RWPE1 (cell line): ENCODE measurements around the gene RPS19BP1.

Source experiments
- CTCF ChIA-PET: fragments of 350-600 bp; sonication (Branson Sonifier 250); formaldehyde crosslinking; extraction: SDS; loops from one replicate; lab custom pipeline; 2021; lab: Yijun Ruan, JAX
- POLR2A ChIA-PET: fragments of 400-600 bp; formaldehyde crosslinking; extraction: SDS; loops from one replicate; lab custom pipeline; 2020; ENCODE audit warnings: antibody characterized with exemption; ENCODE audit not compliant: low non-redundant PET; lab: Yijun Ruan, JAX
- DNase-seq: peaks from one replicate; pipeline ENCODE4 v3.0.0; 2012; ENCODE audit warnings: low spot score
- H3K27ac ChIP-seq: fragments of 450-650 bp; 2 replicates; pipeline ENCODE4 v1.5.1; 2017
- CTCF ChIP-seq: fragments of 450-650 bp; conservative IDR thresholded peaks from 2 replicates; pipeline ENCODE4 v1.5.1; 2017; ENCODE audit warnings: low read depth, mild to moderate bottlenecking

The RPS19BP1 gene

DNA sequence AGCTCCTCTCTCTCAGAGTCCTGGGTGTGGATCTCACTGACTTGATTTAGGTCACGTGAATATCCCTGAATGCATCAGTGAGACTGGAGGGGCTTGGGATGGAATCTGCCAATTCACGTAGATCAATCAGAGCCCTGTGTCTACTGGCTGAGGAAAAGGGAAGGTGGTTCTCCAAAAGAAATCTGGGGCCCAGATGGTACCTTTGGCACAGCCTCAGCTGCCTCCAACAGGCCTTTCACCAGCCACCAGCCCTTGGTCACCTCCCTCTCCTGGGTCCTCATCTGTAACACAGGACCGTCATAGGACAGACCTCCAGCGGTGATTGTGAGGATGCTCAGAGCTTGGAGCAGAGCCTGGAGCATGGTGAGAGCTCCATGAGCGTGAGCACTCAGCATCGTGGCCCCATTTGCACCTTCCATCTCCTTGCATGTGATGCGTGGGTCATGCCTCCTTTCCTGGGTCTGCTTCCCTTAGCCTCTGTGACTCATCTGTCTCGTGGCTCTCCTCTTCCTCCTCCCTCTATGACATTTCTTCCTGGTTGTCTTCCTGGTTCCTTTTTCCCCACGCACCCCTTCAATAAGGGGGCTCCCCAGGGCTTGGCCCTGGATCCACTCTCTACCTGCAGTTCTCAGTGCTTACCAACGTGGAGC lies 38.0 kb downstream of the RPS19BP1 start:
- no peak for DNase-seq
- POLR2A ChIA-PET = no interaction called here
- H3K27ac ChIP-seq = no peak overlapping the region
- no peak for TF ChIP-seq CTCF
- CTCF ChIA-PET = interaction anchor here (1.7 kb wide), 1 partner anchor 34 kb away, joined by 11 read pairs; no protein-coding TSS in a partner anchor

DNA sequence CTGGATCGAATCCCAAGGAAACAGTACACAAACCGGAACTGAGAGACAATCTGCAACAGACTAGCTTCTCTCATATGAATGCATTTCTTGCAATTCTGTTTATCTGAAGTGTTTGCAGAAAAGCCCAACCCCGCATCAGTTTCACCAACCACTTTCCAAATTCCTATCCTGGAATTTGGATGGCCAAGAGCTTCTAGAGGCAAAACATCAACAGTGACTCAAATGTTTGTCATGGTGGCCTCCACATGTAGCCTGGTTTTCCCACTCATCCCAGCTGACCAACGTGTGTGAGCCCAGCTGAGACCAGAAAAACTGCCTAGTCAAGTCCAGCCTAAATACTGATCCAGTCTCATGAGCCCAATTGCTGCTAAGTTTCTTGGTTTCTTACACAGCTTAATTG lies 38.8 kb downstream of the RPS19BP1 start:
- DNase-seq = no peak
- H3K27ac ChIP-seq = no peak overlapping the region
- POLR2A ChIA-PET = no interaction called here
- CTCF ChIA-PET = interaction anchor here (0.5 to 1.7 kb wide), 2 partner anchors 35 to 62 kb away, joined by 5 to 11 read pairs; no protein-coding TSS in a partner anchor
- TF ChIP-seq CTCF = no peak

GRCh38 chr22:39492186-39492585 lies 40.4 kb downstream of the RPS19BP1 start:
- POLR2A ChIA-PET = no interaction called here
- CTCF ChIA-PET = interaction anchor here (0.7 kb wide), 1 partner anchor 766 kb away, joined by 4 read pairs; no protein-coding TSS in a partner anchor
- TF ChIP-seq CTCF = no peak
- H3K27ac ChIP-seq = no peak overlapping the region
- DNase-seq = no peak

DNA sequence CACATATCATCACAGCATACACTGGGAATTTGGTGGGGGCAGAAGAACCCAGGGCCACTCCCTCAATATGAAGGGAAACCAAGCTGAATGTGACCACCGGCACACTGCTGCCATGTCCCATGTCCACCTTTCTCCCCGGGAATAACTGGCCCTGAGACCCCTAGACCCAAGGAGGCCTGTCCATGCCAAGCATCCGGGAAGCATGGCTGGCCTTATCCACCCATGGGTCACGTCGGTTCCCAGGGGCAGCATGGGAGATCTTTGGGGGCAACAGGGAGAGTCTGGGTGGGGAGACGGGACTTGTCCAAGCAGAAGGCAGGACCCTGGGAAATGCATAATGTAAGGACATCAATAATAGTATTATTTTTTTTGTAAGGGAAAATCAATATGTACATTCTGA lies 40.9 kb downstream of the RPS19BP1 start:
- CTCF ChIA-PET = interaction anchor here (0.7 kb wide), 2 partner anchors 149 to 767 kb away, joined by 3 to 4 read pairs; no protein-coding TSS in a partner anchor

DNA sequence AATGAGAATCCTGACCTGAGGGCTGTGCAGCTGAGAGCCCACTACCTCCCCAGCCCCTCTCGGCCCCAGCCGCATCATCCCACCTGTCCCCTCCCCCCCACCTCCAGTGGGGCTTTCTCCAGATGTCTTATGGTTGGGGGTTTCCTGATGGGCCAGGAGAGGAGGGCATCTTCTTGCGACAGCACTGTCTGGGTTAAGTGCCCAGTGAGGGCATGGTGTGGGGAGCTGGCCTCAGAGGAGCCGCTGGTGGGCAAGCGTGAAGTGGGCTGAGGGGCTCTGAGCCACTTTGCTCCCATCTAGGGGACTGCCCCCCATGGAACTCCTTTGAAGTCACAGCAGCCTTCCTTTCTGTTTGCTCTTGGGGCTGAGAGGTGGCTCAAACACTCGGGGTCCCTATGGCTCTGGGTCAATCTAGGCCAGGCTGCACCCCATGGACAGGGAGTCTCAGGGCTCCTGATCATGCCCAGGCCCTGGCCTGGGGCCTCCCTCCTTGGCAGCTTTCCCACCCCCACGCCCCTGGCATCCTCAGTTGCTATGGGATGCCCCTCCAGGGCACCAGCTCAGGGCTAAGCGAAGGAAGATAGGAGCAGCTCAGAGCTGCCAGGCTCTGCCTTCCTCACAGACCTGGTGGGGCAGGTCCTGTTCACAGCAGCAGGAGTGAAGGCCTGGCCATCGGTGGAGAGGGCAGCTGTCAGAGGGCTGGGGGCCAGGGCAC lies 41.4 kb downstream of the RPS19BP1 start:
- H3K27ac ChIP-seq = no peak overlapping the region
- no peak for DNase-seq
- CTCF ChIA-PET = interaction anchor here (0.7 kb wide), 1 partner anchor 148 kb away, joined by 3 read pairs; no protein-coding TSS in a partner anchor
- no peak for TF ChIP-seq CTCF
- POLR2A ChIA-PET = no interaction called here

More for the DNA sequence above, 40.9 kb downstream of the RPS19BP1 start:
- no peak for TF ChIP-seq CTCF
- H3K27ac ChIP-seq = no peak overlapping the region
- DNase-seq = no peak
- POLR2A ChIA-PET = no interaction called here

DNA sequence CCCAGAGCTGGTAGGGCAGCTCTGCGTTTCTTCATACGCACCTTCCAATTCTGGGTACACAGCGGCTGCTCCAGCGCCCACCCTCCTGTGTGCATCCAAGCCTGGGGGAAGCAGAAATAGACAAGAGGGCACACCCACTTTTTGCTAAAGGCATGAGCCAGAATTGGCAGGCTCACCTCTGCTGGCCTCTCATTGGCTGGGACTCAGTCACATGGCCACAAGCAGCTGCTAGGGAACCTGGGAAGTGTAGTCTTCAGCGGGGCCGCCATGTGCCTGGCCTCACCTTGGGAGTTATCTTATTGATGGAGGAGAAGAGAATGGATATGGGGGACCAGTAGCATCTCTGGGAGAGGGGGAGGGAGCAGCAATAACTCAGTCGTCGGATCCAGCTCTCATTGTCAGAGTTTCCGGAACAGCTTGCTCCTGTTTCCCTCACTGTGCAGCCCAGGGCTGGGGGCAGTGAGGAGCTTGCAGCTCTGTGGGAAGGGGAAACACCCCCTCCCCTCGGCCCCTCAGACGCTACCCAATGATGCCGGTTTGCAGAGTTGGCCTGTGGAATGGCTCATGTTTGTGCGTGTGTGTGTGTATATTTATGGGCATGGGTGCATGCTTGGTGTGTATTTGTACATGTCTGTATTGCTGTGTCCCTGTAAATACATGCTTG lies 42.3 kb downstream of the RPS19BP1 start:
- ChIA-PET POLR2A (no interaction called here), CTCF (no interaction called here)
- peak; percentile 84 for DNase-seq
- TF ChIP-seq CTCF = no peak
- H3K27ac ChIP-seq = no peak overlapping the region
